Esophagus squamous epithelium (tissue), 5 donors: ENCODE data around the gene COA8. TPM values are rescaled to one million over a fixed set of nuclear protein-coding genes. Genes with fewer than 3 reads are reported as not detected.

ENCODE experiments used
- DNase-seq: peaks from one replicate; lab custom pipeline; 2025; lab: John Stamatoyannopoulos, UW
- H3K27ac ChIP-seq, 4 donors: fragments of 200-600 bp; sonication (generic); one replicate each; pipeline ENCODE4 v1.5.1; 2016 to 2019; ENCODE audit warnings: mild to moderate bottlenecking in 1 of 4
- H3K27me3 ChIP-seq, 4 donors: fragments of 200-600 bp; sonication (generic); 1 replicate in 3 of 4; 2 replicates in 1 of 4; pipeline versions ENCODE4 v1.5.1 to v1.6.0; 2017 to 2021; ENCODE audit warnings: antibody characterized with exemption in 1 of 4
- H3K36me3 ChIP-seq, 3 donors: fragments of 200-600 bp; sonication (generic); one replicate each; pipeline ENCODE4 v1.5.1; 2016 to 2019
- H3K4me1 ChIP-seq, 3 donors: fragments of 200-600 bp; sonication (generic); one replicate each; pipeline ENCODE4 v1.5.1; 2017 to 2019
- H3K4me3 ChIP-seq, 4 donors: fragments of 200-600 bp; sonication (generic); 1 replicate in 3 of 4; 2 replicates in 1 of 4; pipeline ENCODE4 v1.5.1; 2016 to 2019; ENCODE audit warnings: mild to moderate bottlenecking in 2 of 4, moderate library complexity in 1 of 4
- H3K9me3 ChIP-seq, 3 donors: fragments of 200-600 bp; sonication (generic); one replicate each; pipeline ENCODE4 v1.5.1; 2016 to 2019
- CTCF ChIP-seq, 6 experiments: fragments of 450-650 bp in 4 of 6; fragments of 200-600 bp in 2 of 6; sonication (generic) in 2 of 6; IDR thresholded peaks; one replicate each; pipeline ENCODE4 v1.5.1; 2016 to 2019; ENCODE audit warnings: antibody characterized with exemption in 6 of 6, mild to moderate bottlenecking in 4 of 6, moderate library complexity in 4 of 6
- POLR2A ChIP-seq, 4 donors: fragments of 450-650 bp; IDR thresholded peaks; one replicate each; pipeline ENCODE4 v1.6.1; 2017; ENCODE audit warnings: antibody characterized with exemption in 4 of 4, mild to moderate bottlenecking in 4 of 4, moderate library complexity in 3 of 4
- WGBS, 2 donors: methylation state at CpG; one replicate each; pipeline ENCODE4 v1.1.5; 2018; 5-methylcytosine and 5-hydroxymethylcytosine counted together
- intact Hi-C: fragments of 100-400 bp; cut with DNase I; formaldehyde crosslinking; loops from one replicate; pipeline ENCODE4 v1.15.0; 2022
- total RNA-seq, 4 donors: library from RNA; depleted of rRNA; stranded (reverse); fragments of >200 nt; gene quantifications; one replicate each; pipeline ENCODE4 v1.1.0, GENCODE V29; 2016
- donor health status: DM: yes; HTN: yes; CAD: no.

Gene COA8
- total RNA-seq, 4 donors from 2014 or later: 18.2 to 28.7 (median 22.7) TPM

- peaks cover 0 to 56% (median 4%) of the 10 kb centered on the region in 3 donors for H3K36me3 ChIP-seq
- intact Hi-C loops: no loop called here
- 60 to 91% methylated on average over 1 to 3 of the region's 21 CpGs for WGBS, 2 donors
- no peak for DNase-seq
- H3K9me3 ChIP-seq: no peaks in the 10 kb centered on the region
- H3K27ac ChIP-seq: peak overlapping the region; percentile 58 to 81 (median 76)
- H3K4me3 ChIP-seq: no peak overlapping the region
- H3K4me1 ChIP-seq: peaks cover 16 to 86% (median 41%) of the 10 kb centered on the region in 3 donors
- no peaks in the 10 kb centered on the region for H3K27me3 ChIP-seq
- TF ChIP-seq CTCF (IDR thresholded peaks at IDR 0.05): no peak
Measured at GRCh38 chr14:103535081-103535890, 27.5 kb upstream of the COA8 start.

- no peak for DNase-seq
- Histone ChIP-seq H3K36me3 (peaks cover 0 to 49% (median 4%) of the 10 kb centered on the region in 3 donors), H3K4me1 (peaks cover 21 to 86% (median 43%) of the 10 kb centered on the region in 3 donors), H3K27me3 (no peaks in the 10 kb centered on the region), H3K27ac (peak overlapping the region; percentile 47 to 81 (median 76)), H3K4me3 (no peak overlapping the region), H3K9me3 (no peaks in the 10 kb centered on the region)
- intact Hi-C loops: no loop called here
- no peak for TF ChIP-seq CTCF (IDR thresholded peaks at IDR 0.05)
- WGBS, 2 donors: 66 to 88% methylated on average over 3 to 7 of the region's 11 CpGs
Measured at GRCh38 chr14:103535891-103536565, 26.7 kb upstream of the COA8 start.

GRCh38 chr14:103536693-103537092 lies 26.1 kb upstream of the COA8 start:
- intact Hi-C loops: no loop called here
- 63 to 70% methylated on average over 4 to 5 of the region's 9 CpGs for WGBS, 2 donors
- Histone ChIP-seq H3K27me3 (no peaks in the 10 kb centered on the region), H3K4me1 (peaks cover 28 to 86% (median 50%) of the 10 kb centered on the region in 3 donors), H3K4me3 (no peak overlapping the region), H3K27ac (peak overlapping the region in 3 of 4 donors; percentile 75 to 87 (median 78)), H3K36me3 (peaks cover 0 to 42% (median 4%) of the 10 kb centered on the region in 3 donors), H3K9me3 (no peaks in the 10 kb centered on the region)
- TF ChIP-seq POLR2A (IDR thresholded peaks at IDR 0.05) (no peak), CTCF (IDR thresholded peaks at IDR 0.05) (no peak)
- no peak for DNase-seq

- no peak for DNase-seq
- H3K9me3 ChIP-seq: no peaks in the 10 kb centered on the region
- H3K36me3 ChIP-seq: peaks cover 0 to 35% (median 4%) of the 10 kb centered on the region in 3 donors
- H3K27me3 ChIP-seq: no peaks in the 10 kb centered on the region
- 60 to 65% methylated on average over 2 to 5 of the region's 18 CpGs for WGBS, 2 donors
- H3K4me3 ChIP-seq: no peak overlapping the region
- peak overlapping the region in 3 of 4 donors; percentile 75 to 87 (median 78) for H3K27ac ChIP-seq
- H3K4me1 ChIP-seq: peaks cover 35 to 88% (median 57%) of the 10 kb centered on the region in 3 donors
- intact Hi-C loops: no loop called here
- TF ChIP-seq POLR2A (IDR thresholded peaks at IDR 0.05) (no peak), CTCF (IDR thresholded peaks at IDR 0.05) (no peak)
Measured at GRCh38 chr14:103537175-103537990, 25.4 kb upstream of the COA8 start.
